ENCODE results near the gene CMBL. TPM values are rescaled to one million over a fixed set of nuclear protein-coding genes. Genes with fewer than 3 reads are reported as not detected.
A peak's percentile ranks its signal among the peaks of the same experiment; 100 is the strongest.
"Not testable (repeated sequence)": the region's sequence is repeated elsewhere in the genome, so short reads cannot be mapped to it uniquely, and the experiment has no call there.

The CMBL gene
- total RNA-seq, 1 donor from 2014 or later, result 32.9 TPM

GRCh38 chr5:10352430-10353240 lies 44.9 kb upstream of the CMBL start:
- Mint-ChIP-seq H3K4me1 (ENCODE audit: unreplicated experiment) (peaks cover 24% of the 10 kb centered on the region), H3K27me3 (no peaks in the 10 kb centered on the region), H3K36me3 (no peaks in the 10 kb centered on the region), H3K4me3 (peak overlapping the region; percentile 93), H3K9me3 (no peaks in the 10 kb centered on the region), H3K27ac (peak overlapping the region; percentile 98)
- no peak for TF ChIP-seq CTCF (conservative IDR thresholded peaks at IDR 0.05)
- no peak for DNase-seq (ENCODE audit: extremely low spot score, unreplicated experiment)

GRCh38 chr5:10351919-10352318 lies 44.2 kb upstream of the CMBL start:
- Mint-ChIP-seq H3K27me3 (no peaks in the 10 kb centered on the region), H3K27ac (peak overlapping the region; percentile 98), H3K4me3 (peak overlapping the region; percentile 93), H3K9me3 (no peaks in the 10 kb centered on the region), H3K4me1 (ENCODE audit: unreplicated experiment) (peaks cover 20% of the 10 kb centered on the region), H3K36me3 (no peaks in the 10 kb centered on the region)
- DNase-seq (ENCODE audit: extremely low spot score, unreplicated experiment), result no peak
- TF ChIP-seq CTCF (conservative IDR thresholded peaks at IDR 0.05), result no peak

- no peak for TF ChIP-seq CTCF (conservative IDR thresholded peaks at IDR 0.05)
- H3K9me3 Mint-ChIP-seq, result no peaks in the 10 kb centered on the region
- H3K27me3 Mint-ChIP-seq, result no peaks in the 10 kb centered on the region
- DNase-seq (ENCODE audit: extremely low spot score, unreplicated experiment), result no peak
- peaks cover 15% of the 10 kb centered on the region for H3K4me1 Mint-ChIP-seq (ENCODE audit: unreplicated experiment)
- peak overlapping the region; percentile 93 for H3K4me3 Mint-ChIP-seq
- no peaks in the 10 kb centered on the region for H3K36me3 Mint-ChIP-seq
- peak overlapping the region; percentile 98 for H3K27ac Mint-ChIP-seq
Observed at GRCh38 chr5:10351199-10351905, 43.6 kb upstream of the CMBL start.

- no peak for TF ChIP-seq CTCF (conservative IDR thresholded peaks at IDR 0.05)
- Mint-ChIP-seq H3K27me3 (no peaks in the 10 kb centered on the region), H3K27ac (no peak overlapping the region), H3K4me3 (no peak overlapping the region), H3K4me1 (ENCODE audit: unreplicated experiment) (peaks cover 9% of the 10 kb centered on the region), H3K9me3 (no peaks in the 10 kb centered on the region), H3K36me3 (no peaks in the 10 kb centered on the region)
- no peak for DNase-seq (ENCODE audit: extremely low spot score, unreplicated experiment)
Observed at GRCh38 chr5:10348258-10348657, 40.6 kb upstream of the CMBL start.

GRCh38 chr5:10344461-10345106 lies 36.9 kb upstream of the CMBL start:
- DNase-seq (ENCODE audit: extremely low spot score, unreplicated experiment); H3K27me3 Mint-ChIP-seq; H3K9me3 Mint-ChIP-seq; H3K36me3 Mint-ChIP-seq; H3K4me1 Mint-ChIP-seq (ENCODE audit: unreplicated experiment); H3K4me3 Mint-ChIP-seq; H3K27ac Mint-ChIP-seq: not testable (repeated sequence)

- no peaks in the 10 kb centered on the region for H3K36me3 Mint-ChIP-seq
- no peaks in the 10 kb centered on the region for H3K9me3 Mint-ChIP-seq
- TF ChIP-seq CTCF (conservative IDR thresholded peaks at IDR 0.05), result no peak
- no peak overlapping the region for H3K27ac Mint-ChIP-seq
- peaks cover 14% of the 10 kb centered on the region for H3K4me1 Mint-ChIP-seq (ENCODE audit: unreplicated experiment)
- H3K4me3 Mint-ChIP-seq, result no peak overlapping the region
- H3K27me3 Mint-ChIP-seq, result no peaks in the 10 kb centered on the region
- no peak for DNase-seq (ENCODE audit: extremely low spot score, unreplicated experiment)
Observed at GRCh38 chr5:10343486-10343885, 35.8 kb upstream of the CMBL start.
